WERI-Rb-1 (cell line): ENCODE measurements around the gene AGTRAP.

ENCODE experiments used
- DNase-seq: peaks from one replicate; pipeline ENCODE4 v3.0.0-alpha.2; 2020
- H3K27ac ChIP-seq: fragments of 250-450 bp; sonication (Bioruptor Pico); 2 replicates; pipeline ENCODE4 v1.5.1; 2020; ENCODE audit warnings: mild to moderate bottlenecking, moderate library complexity
- H3K27me3 ChIP-seq: fragments of 250-450 bp; sonication (Bioruptor Pico); 2 replicates; pipeline ENCODE4 v1.5.1; 2021; ENCODE audit warnings: mild to moderate bottlenecking, low read depth, moderate library complexity; ENCODE audit not compliant: insufficient read depth, severe bottlenecking
- H3K36me3 ChIP-seq: fragments of 250-450 bp; sonication (Bioruptor Pico); 2 replicates; pipeline ENCODE4 v1.5.1; 2020; ENCODE audit warnings: mild to moderate bottlenecking, moderate library complexity
- H3K4me3 ChIP-seq: 2 replicates; pipeline ENCODE4 v1.5.1; 2011; ENCODE audit warnings: low read depth, mild to moderate bottlenecking, control low read depth, low read length
- H3K9me3 ChIP-seq: fragments of 250-450 bp; sonication (Bioruptor Pico); 2 replicates; pipeline ENCODE4 v1.5.1; 2021; ENCODE audit warnings: mild to moderate bottlenecking, moderate library complexity; ENCODE audit not compliant: severe bottlenecking
- TF ChIP-seq, protein P1 (sequence below): IDR thresholded peaks from 2 replicates; pipeline ENCODE4 v1.5.1; 2011; ENCODE audit warnings: low read depth, mild to moderate bottlenecking, control low read depth, inconsistent platforms, low read length

The AGTRAP gene

DNA sequence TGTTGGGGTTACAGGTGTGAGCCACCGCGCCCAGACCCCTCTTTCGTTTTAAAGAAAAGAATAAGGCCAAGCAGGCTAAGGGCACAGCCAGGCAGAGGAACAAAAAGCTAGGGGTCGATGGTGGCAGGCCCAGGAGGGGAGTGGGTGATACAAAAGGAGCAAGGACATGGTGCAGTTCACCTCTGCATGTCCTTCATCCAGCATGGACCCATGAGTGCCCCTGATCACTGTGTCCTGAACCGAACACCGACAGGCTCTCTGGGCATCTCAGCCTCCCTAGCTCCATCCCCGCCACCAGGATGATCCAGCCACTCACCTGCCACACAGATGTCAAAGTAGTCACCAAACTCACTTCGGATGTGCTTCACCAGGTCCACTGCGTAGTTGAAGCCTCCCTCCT lies 64.0 kb downstream of the AGTRAP start:
- no peaks in the 10 kb centered on the region for H3K9me3 ChIP-seq
- H3K27me3 ChIP-seq: no peaks in the 10 kb centered on the region
- DNase-seq: no peak
- TF ChIP-seq, protein P1, sequence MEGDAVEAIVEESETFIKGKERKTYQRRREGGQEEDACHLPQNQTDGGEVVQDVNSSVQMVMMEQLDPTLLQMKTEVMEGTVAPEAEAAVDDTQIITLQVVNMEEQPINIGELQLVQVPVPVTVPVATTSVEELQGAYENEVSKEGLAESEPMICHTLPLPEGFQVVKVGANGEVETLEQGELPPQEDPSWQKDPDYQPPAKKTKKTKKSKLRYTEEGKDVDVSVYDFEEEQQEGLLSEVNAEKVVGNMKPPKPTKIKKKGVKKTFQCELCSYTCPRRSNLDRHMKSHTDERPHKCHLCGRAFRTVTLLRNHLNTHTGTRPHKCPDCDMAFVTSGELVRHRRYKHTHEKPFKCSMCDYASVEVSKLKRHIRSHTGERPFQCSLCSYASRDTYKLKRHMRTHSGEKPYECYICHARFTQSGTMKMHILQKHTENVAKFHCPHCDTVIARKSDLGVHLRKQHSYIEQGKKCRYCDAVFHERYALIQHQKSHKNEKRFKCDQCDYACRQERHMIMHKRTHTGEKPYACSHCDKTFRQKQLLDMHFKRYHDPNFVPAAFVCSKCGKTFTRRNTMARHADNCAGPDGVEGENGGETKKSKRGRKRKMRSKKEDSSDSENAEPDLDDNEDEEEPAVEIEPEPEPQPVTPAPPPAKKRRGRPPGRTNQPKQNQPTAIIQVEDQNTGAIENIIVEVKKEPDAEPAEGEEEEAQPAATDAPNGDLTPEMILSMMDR: no peak
- H3K36me3 ChIP-seq: peaks cover 20% of the 10 kb centered on the region
- no peak overlapping the region for H3K4me3 ChIP-seq
- H3K27ac ChIP-seq: no peak overlapping the region

DNA sequence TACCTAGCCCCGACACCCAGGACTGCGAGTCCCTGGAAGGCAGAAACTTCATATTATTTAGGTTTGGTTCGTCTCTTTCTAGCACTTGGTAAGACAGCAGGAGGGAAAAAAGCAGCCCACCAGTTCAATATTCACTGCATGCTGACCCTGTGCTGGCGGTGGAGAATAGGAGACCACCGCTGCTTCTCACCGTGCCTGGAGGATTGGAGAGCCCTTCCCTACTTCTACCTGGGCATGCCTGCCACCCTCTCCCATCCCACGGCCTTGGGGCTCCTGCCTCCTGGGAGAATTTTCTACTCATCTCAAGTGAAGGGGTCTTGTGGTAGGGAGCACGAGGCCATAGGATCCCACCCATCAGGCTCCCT lies 64.4 kb downstream of the AGTRAP start:
- Histone ChIP-seq H3K4me3 (no peak overlapping the region), H3K36me3 (peaks cover 17% of the 10 kb centered on the region), H3K27ac (no peak overlapping the region), H3K27me3 (no peaks in the 10 kb centered on the region), H3K9me3 (no peaks in the 10 kb centered on the region)
- TF ChIP-seq, protein P1: no peak
- no peak for DNase-seq
